ENCODE data around the gene HAUS6. TPM values are rescaled to one million over a fixed set of nuclear protein-coding genes. Genes with fewer than 3 reads are reported as not detected.

The HAUS6 gene
- 14.3 and 15.1 TPM in 2 replicates for total RNA-seq

GRCh38 chr9:19102631-19103345 lies at the start of gene HAUS6:
TSS of gene HAUS6 (minus strand) at chr9:19102904. CDS start at chr9:19102651, 253 bp downstream.

GRCh38 chr9:19048966-19049916 lies 53.5 kb downstream of the HAUS6 start, which contains the start of gene RRAGA:
TSS of gene RRAGA (plus strand) at chr9:19049427. CDS start at chr9:19049660, 233 bp downstream.

GRCh38 chr9:19033015-19033414 lies 69.7 kb downstream of the HAUS6 start, which contains the start of gene SAXO1:
TSS of gene SAXO1 (minus strand) at chr9:19033209. CDS start at chr9:19032908, 301 bp downstream.

Other genes with a start within 250 kb of the HAUS6 start
- not detected in 2 replicates for gene SAXO1, start 69.7 kb downstream of the HAUS6 start, total RNA-seq
- 38.9 and 51.7 TPM in 2 replicates for gene RRAGA, start 53.5 kb downstream of the HAUS6 start, total RNA-seq
- 9.1 and 13.7 TPM in 2 replicates for gene PLIN2, start 24.6 kb upstream of the HAUS6 start, total RNA-seq
- 13.0 and 26.4 TPM in 2 replicates for gene DENND4C, start 127.8 kb upstream of the HAUS6 start, total RNA-seq